Adrenal gland (tissue), 12 donors: ENCODE data around the gene TRAPPC13. TPM values are rescaled to one million over a fixed set of nuclear protein-coding genes. Genes with fewer than 3 reads are reported as not detected.

Experiments used
- DNase-seq, 7 donors: peaks; one replicate each; pipeline ENCODE4 v3.0.0-alpha.2; 2019 to 2020
- H3K27ac ChIP-seq, 5 donors: fragments of 200-600 bp; sonication (generic) in 4 of 5; 1 replicate in 3 of 5; 2 replicates in 2 of 5; pipeline versions ENCODE4 v1.5.1 to v1.8.0; 2016 to 2020; ENCODE audit warnings: mild to moderate bottlenecking in 1 of 5
- H3K27me3 ChIP-seq: fragments of 200-600 bp; 2 replicates; pipeline ENCODE4 v1.8.0; 2021
- H3K36me3 ChIP-seq, 2 donors: fragments of 200-600 bp; replicated peaks in 1 of 2; 1 replicate in 1 of 2; 2 replicates in 1 of 2; pipeline versions ENCODE4 v1.5.1 to v1.8.0; 2018 to 2022
- H3K4me1 ChIP-seq, 2 donors: fragments of 200-600 bp; replicated peaks in 1 of 2; 1 replicate in 1 of 2; 2 replicates in 1 of 2; pipeline versions ENCODE4 v1.5.1 to v1.8.0; 2018 to 2021
- H3K4me3 ChIP-seq, 4 donors: fragments of 200-600 bp; sonication (generic) in 3 of 4; one replicate each; pipeline ENCODE4 v1.5.1; 2016 to 2018
- H3K9me3 ChIP-seq, 3 donors: fragments of 200-600 bp; sonication (generic) in 1 of 3; replicated peaks in 1 of 3; 1 replicate in 2 of 3; 2 replicates in 1 of 3; pipeline versions ENCODE4 v1.5.1 to v1.8.0; 2016 to 2021
- POLR2A ChIP-seq, 2 donors: fragments of 450-650 bp; IDR thresholded peaks; one replicate each; pipeline ENCODE4 v1.6.1; 2017; ENCODE audit warnings: antibody characterized with exemption in 2 of 2, mild to moderate bottlenecking in 2 of 2, moderate library complexity in 1 of 2
- WGBS, 4 donors: extraction: QIAGEN DNeasy Blood & Tissue Kit in 2 of 4; methylation state at CpG; one replicate each; pipeline versions ENCODE4 v1.1.5 to v1.1.7; 2013 to 2017; 5-methylcytosine and 5-hydroxymethylcytosine counted together
- intact Hi-C, 2 donors: fragments of 100-400 bp; cut with DNase I; formaldehyde crosslinking; loops; one replicate each; pipeline versions ENCODE4 v1.14.1 to v1.15.0; 2022 to 2023
- polyA plus RNA-seq, 3 donors: library from polyadenylated mRNA; stranded (reverse); fragments of 200-250 nt in 2 of 3; fragments of 350-450 nt in 1 of 3; fragmentation: Illumina TruSeq in 1 of 3; extraction: RNeasy Lipid Tissue Mini Kit (QIAGEN cat#74804) in 1 of 3; gene quantifications; one replicate each; pipeline ENCODE4 v1.2.3, GENCODE V29; 2013 to 2014
- total RNA-seq, 9 donors: library from RNA; depleted of rRNA in 4 of 9; stranded (reverse); fragments of >200 nt in 4 of 9; fragments of 120-200 nt in 1 of 9; fragmentation: NEBNext Ultra II Directional in 1 of 9; extraction: Animal tissue kit (Norgen Biotek cat#: 25700) in 1 of 9; gene quantifications; one replicate each; pipeline versions ENCODE4 v1.1.0 to v1.2.4, GENCODE V29; 2013 to 2023
- TF ChIP-seq, protein P1 (sequence below), 6 experiments: fragments of 450-650 bp in 4 of 6; fragments of 200-600 bp in 2 of 6; sonication (generic) in 1 of 6; IDR thresholded peaks; 1 replicate in 5 of 6; 2 replicates in 1 of 6; pipeline versions ENCODE4 v1.5.1 to v1.8.0; 2016 to 2021; ENCODE audit warnings: antibody characterized with exemption in 6 of 6, mild to moderate bottlenecking in 2 of 6, moderate library complexity in 1 of 6
- donor health status: healthy with polysubstance abuse.
- donor health status: Bipolar disorder and iron deficiency.
- donor health status: DM: yes; HTN: yes; CAD: no.
- donor health status: DM: no; HTN: no; CAD: no.
- donor health status: DM: no; HTN: no; CAD: no.
- donor health status: DM: yes; HTN: yes; CAD: no.

Gene TRAPPC13
- total and polyA plus RNA-seq, 12 donors = 9.8 to 53.6 (median 18.9) TPM

DNA sequence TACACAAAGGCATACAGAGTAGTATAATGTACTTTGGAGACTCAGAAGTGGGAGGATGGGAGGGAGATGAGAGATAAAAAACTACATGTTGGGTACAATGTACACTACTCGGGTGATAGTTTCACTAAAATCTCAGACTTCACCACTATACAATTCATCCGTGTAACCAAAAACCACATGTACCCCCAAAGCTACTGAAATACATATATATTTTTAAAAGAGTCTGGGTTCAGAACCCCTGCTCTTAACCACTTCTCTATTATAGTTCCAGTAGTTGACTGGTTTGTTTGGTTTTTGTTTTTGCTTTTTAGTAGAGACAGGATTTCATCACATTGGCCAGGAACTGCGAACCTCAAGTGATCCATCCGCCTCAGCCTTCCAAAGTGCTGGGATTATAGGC is 74.5 kb downstream of the TRAPPC13 start:
- Histone ChIP-seq H3K4me1 (no peaks in the 10 kb centered on the region), H3K27me3 (no peaks in the 10 kb centered on the region), H3K4me3 (no peak overlapping the region), H3K36me3 (no peaks in the 10 kb centered on the region), H3K27ac (no peak overlapping the region), H3K9me3 (no peaks in the 10 kb centered on the region)
- no peak for DNase-seq
- WGBS, 4 donors = 88 to 96% (median 90%) methylated on average over 4 of the region's 4 CpGs
- intact Hi-C loops = no loop called here
- TF ChIP-seq, protein P1, sequence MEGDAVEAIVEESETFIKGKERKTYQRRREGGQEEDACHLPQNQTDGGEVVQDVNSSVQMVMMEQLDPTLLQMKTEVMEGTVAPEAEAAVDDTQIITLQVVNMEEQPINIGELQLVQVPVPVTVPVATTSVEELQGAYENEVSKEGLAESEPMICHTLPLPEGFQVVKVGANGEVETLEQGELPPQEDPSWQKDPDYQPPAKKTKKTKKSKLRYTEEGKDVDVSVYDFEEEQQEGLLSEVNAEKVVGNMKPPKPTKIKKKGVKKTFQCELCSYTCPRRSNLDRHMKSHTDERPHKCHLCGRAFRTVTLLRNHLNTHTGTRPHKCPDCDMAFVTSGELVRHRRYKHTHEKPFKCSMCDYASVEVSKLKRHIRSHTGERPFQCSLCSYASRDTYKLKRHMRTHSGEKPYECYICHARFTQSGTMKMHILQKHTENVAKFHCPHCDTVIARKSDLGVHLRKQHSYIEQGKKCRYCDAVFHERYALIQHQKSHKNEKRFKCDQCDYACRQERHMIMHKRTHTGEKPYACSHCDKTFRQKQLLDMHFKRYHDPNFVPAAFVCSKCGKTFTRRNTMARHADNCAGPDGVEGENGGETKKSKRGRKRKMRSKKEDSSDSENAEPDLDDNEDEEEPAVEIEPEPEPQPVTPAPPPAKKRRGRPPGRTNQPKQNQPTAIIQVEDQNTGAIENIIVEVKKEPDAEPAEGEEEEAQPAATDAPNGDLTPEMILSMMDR (IDR thresholded peaks at IDR 0.05) = no peak
- no peak for TF ChIP-seq POLR2A (IDR thresholded peaks at IDR 0.05)

DNA sequence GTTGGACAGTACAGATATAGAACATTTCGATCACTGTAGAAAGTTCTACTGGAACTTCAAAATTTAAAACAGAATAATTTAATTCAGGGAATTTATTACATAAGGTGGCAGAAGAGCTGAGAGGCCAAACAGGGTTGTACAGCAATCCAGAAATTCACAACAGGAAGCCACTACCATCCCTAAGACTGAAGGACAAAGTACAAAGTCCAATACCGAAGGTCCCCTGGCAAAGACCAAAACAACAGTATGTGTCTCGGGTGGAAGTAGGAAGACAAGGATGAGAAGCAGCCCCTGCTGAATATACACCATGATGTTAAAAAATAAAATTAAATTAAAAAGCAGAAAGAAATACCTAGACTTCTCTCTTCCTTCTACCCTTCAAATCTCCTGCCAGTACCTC is 77.2 kb downstream of the TRAPPC13 start:
- Histone ChIP-seq H3K36me3 (no peaks in the 10 kb centered on the region), H3K9me3 (no peaks in the 10 kb centered on the region), H3K4me1 (no peaks in the 10 kb centered on the region), H3K27ac (no peak overlapping the region), H3K4me3 (no peak overlapping the region), H3K27me3 (no peaks in the 10 kb centered on the region)
- TF ChIP-seq, protein P1 (IDR thresholded peaks at IDR 0.05) = no peak
- no peak for TF ChIP-seq POLR2A (IDR thresholded peaks at IDR 0.05)
- intact Hi-C loops = no loop called here
- DNase-seq = no peak
- WGBS, 4 donors = 90 to 96% (median 93%) methylated on average over 3 of the region's 3 CpGs

DNA sequence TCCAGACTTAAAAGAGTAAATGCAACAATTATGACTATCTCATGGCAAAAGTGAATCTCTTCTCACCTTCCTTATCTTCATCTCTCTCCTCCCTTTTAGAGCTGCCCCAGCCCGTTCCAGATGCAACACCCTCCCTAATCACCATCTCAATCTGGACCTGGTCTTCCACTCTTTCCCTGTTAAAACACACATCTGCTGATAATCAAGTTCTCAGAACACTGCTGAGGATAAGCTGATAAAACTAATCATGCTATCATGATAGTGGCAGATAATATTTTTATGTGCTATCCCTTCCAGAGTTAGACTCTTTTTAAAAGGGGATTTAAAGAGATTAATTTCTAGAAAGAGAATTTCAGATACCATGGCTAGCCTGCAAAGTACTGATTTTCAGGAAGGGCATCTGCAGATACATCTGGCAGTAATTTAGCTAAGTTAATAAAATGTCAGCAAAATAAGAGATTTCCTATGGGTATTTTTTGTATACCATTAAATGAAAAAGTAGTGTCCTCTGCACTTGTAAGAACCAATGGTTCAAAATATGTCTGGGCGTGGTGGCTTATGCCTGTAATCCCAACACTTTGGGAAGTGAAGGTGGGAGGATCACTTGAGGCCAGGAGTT is 79.9 kb downstream of the TRAPPC13 start:
- intact Hi-C loops = no loop called here
- Histone ChIP-seq H3K4me1 (no peaks in the 10 kb centered on the region), H3K4me3 (no peak overlapping the region), H3K27me3 (no peaks in the 10 kb centered on the region), H3K9me3 (no peaks in the 10 kb centered on the region), H3K36me3 (no peaks in the 10 kb centered on the region), H3K27ac (no peak overlapping the region)
- DNase-seq = no peak
- 88 to 94% (median 92%) methylated on average over 2 of the region's 2 CpGs for WGBS, 4 donors
- TF ChIP-seq, protein P1 (IDR thresholded peaks at IDR 0.05) = no peak
- no peak for TF ChIP-seq POLR2A (IDR thresholded peaks at IDR 0.05)

DNA sequence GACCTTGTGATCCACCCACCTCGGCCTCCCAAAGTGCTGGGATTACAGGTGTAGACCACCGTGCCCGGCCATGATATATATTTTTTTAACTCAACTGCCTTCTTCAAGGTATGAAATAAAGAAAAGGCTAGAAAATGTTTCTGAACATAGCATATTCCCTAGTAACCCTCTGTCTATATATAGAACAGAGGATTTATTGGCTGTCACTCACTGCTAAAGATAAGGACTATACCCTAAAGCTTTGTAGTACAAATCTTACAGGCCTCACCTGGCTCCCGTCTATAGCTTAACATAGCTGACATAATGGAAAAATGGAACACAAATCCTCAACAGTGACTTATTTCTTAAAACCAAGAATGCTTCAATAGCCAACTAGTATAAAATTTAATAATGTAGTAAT is 82.8 kb downstream of the TRAPPC13 start:
- Histone ChIP-seq H3K27me3 (no peaks in the 10 kb centered on the region), H3K36me3 (no peaks in the 10 kb centered on the region), H3K9me3 (no peaks in the 10 kb centered on the region), H3K27ac (no peak overlapping the region), H3K4me1 (no peaks in the 10 kb centered on the region), H3K4me3 (no peak overlapping the region)
- no peak for DNase-seq
- WGBS, 4 donors = 87 to 94% (median 91%) methylated on average over 4 of the region's 4 CpGs
- intact Hi-C loops = no loop called here
- TF ChIP-seq POLR2A (IDR thresholded peaks at IDR 0.05) = no peak
- TF ChIP-seq, protein P1 (IDR thresholded peaks at IDR 0.05) = no peak
